Measurements from ENCODE around the gene TVP23A.

The TVP23A gene

GRCh38 chr16:10752843-10753523, 65.6 kb downstream of the TVP23A start:
- H3K4me2 ChIP-seq (ENCODE audit: low read length): no peak overlapping the region
- H3K9me3 ChIP-seq (ENCODE audit: control insufficient read depth, low read length): no peaks in the 10 kb centered on the region
- H3K9ac ChIP-seq: no peak overlapping the region
- H3K4me3 ChIP-seq (ENCODE audit: low read depth, low read length): no peak overlapping the region
- no peaks in the 10 kb centered on the region for H3K4me1 ChIP-seq
- H3K79me2 ChIP-seq: no peaks in the 10 kb centered on the region
- H3K27ac ChIP-seq: no peak overlapping the region
- no peak overlapping the region for H2AFZ ChIP-seq
- no peaks in the 10 kb centered on the region for H3K36me3 ChIP-seq (ENCODE audit: control insufficient read depth, insufficient read depth, low read length)
- H3K27me3 ChIP-seq (ENCODE audit: control insufficient read depth, insufficient read depth, low read length): no peaks in the 10 kb centered on the region
- TF ChIP-seq CTCF (IDR thresholded peaks at IDR 0.05): no peak

DNA sequence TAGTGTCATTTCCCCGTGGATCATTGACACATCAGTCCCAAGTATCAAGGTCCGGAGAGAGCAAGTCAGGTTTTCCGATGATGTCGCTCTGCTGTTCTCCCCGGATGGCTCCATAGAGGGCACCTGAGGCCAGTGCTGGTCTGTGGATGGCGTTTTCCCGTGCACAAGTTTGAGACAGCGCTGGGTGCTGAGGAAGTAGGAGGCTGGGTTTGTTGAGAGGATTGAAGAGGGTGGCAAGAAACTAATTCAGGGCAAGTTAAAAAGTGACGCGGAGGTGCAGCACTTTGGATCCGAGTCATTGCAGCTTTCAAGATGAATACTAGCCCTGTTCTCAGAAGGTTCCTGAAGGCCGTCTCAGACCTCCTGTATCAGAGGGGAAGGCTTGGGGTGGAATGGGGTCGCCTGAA, 67.3 kb downstream of the TVP23A start:
- no peak overlapping the region for H3K27ac ChIP-seq
- H2AFZ ChIP-seq: no peak overlapping the region
- no peak overlapping the region for H3K4me2 ChIP-seq (ENCODE audit: low read length)
- no peaks in the 10 kb centered on the region for H3K36me3 ChIP-seq (ENCODE audit: control insufficient read depth, insufficient read depth, low read length)
- H3K9me3 ChIP-seq (ENCODE audit: control insufficient read depth, low read length): no peaks in the 10 kb centered on the region
- TF ChIP-seq CTCF (IDR thresholded peaks at IDR 0.05): no peak
- H3K4me3 ChIP-seq (ENCODE audit: low read depth, low read length): no peak overlapping the region
- H3K9ac ChIP-seq: no peak overlapping the region
- H3K79me2 ChIP-seq: no peaks in the 10 kb centered on the region
- H3K4me1 ChIP-seq: no peaks in the 10 kb centered on the region
- no peaks in the 10 kb centered on the region for H3K27me3 ChIP-seq (ENCODE audit: control insufficient read depth, insufficient read depth, low read length)

DNA sequence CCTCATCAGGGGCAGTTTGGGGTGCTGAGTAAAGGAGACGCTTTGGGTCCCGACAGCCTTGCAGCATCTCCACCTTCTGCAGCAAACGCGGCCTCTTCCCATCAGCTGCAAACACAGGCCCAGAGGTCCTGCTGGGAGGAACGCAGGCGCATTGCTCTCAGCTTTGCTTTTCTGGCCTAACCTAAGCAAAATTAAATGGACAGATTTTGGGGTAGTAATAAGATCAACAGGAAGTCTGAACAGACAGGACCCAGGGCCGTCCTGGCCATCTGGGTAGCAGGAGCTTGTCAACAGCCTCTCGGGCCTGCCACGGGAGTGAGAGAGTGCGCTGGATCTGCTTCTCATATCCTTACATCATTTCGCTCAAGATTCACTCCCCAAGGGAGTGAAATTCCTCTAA, 67.8 kb downstream of the TVP23A start:
- Histone ChIP-seq H3K79me2 (no peaks in the 10 kb centered on the region), H3K27ac (no peak overlapping the region), H3K27me3 (ENCODE audit: control insufficient read depth, insufficient read depth, low read length) (no peaks in the 10 kb centered on the region), H3K36me3 (ENCODE audit: control insufficient read depth, insufficient read depth, low read length) (no peaks in the 10 kb centered on the region), H2AFZ (no peak overlapping the region), H3K4me3 (ENCODE audit: low read depth, low read length) (no peak overlapping the region), H3K4me1 (no peaks in the 10 kb centered on the region), H3K4me2 (ENCODE audit: low read length) (no peak overlapping the region), H3K9ac (no peak overlapping the region), H3K9me3 (ENCODE audit: control insufficient read depth, low read length) (no peaks in the 10 kb centered on the region)
- TF ChIP-seq CTCF (IDR thresholded peaks at IDR 0.05): no peak

- no peak for TF ChIP-seq CTCF (IDR thresholded peaks at IDR 0.05)
- H3K4me2 ChIP-seq (ENCODE audit: low read length): no peak overlapping the region
- H3K4me3 ChIP-seq (ENCODE audit: low read depth, low read length): no peak overlapping the region
- no peak overlapping the region for H2AFZ ChIP-seq
- no peak overlapping the region for H3K9ac ChIP-seq
- no peaks in the 10 kb centered on the region for H3K36me3 ChIP-seq (ENCODE audit: control insufficient read depth, insufficient read depth, low read length)
- H3K9me3 ChIP-seq (ENCODE audit: control insufficient read depth, low read length): no peaks in the 10 kb centered on the region
- no peaks in the 10 kb centered on the region for H3K79me2 ChIP-seq
- H3K4me1 ChIP-seq: peaks cover 4% of the 10 kb centered on the region
- H3K27ac ChIP-seq: no peak overlapping the region
- no peaks in the 10 kb centered on the region for H3K27me3 ChIP-seq (ENCODE audit: control insufficient read depth, insufficient read depth, low read length)
These were observed 72.8 kb downstream of the TVP23A start for GRCh38 chr16:10745841-10746240.

DNA sequence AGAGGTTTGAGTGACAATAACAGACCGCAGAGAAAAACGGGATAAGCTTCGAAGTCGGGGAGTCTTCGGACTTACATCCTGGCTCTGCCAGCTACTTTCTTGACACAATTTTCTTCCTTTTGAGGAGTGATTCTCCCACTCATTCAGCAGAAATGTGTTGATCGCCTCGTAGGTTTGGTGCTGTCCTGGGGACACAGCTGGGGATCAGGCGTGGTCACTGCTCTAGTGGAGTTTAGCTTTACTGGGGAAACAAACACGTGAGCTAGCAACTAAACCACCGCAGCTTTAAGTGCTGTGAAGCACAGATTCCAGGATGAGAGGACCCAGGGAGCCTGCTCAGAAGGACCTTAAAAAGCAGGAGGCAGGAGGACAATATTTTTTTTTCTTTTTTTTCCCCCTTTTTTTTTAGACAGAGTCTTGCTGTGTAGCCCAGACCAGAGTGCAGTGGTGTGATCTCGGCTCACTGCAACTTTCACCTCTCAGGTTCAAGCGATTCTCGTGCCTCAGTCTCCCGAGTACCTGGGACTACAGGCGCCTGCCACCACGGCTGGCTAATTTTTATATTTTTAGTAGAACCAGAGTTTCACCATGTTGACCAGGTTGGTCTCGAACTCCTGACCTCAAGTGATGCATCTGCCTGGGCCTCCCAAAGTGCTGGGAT, 74.1 kb downstream of the TVP23A start:
- Histone ChIP-seq H3K9ac (no peak overlapping the region), H3K27ac (peak overlapping the region; percentile 94), H3K27me3 (ENCODE audit: control insufficient read depth, insufficient read depth, low read length) (no peaks in the 10 kb centered on the region), H3K4me2 (ENCODE audit: low read length) (peak overlapping the region; percentile 80), H3K36me3 (ENCODE audit: control insufficient read depth, insufficient read depth, low read length) (no peaks in the 10 kb centered on the region), H3K4me1 (peaks cover 4% of the 10 kb centered on the region), H3K9me3 (ENCODE audit: control insufficient read depth, low read length) (no peaks in the 10 kb centered on the region), H3K4me3 (ENCODE audit: low read depth, low read length) (peak overlapping the region; percentile 95), H2AFZ (peak overlapping the region; percentile 96), H3K79me2 (no peaks in the 10 kb centered on the region)
- TF ChIP-seq CTCF (IDR thresholded peaks at IDR 0.05): no peak
